Testis (tissue), 2 donors: Measurements from ENCODE around the gene TBX2.

ENCODE experiments used
- POLR2A ChIP-seq: fragments of 450-650 bp; IDR thresholded peaks from one replicate; pipeline ENCODE4 v1.6.1; 2017; ENCODE audit warnings: antibody characterized with exemption, mild to moderate bottlenecking, moderate library complexity
- TF ChIP-seq, protein P1 (sequence below), 3 experiments: fragments of 450-650 bp in 2 of 3; fragments of 200-600 bp in 1 of 3; sonication (generic) in 1 of 3; IDR thresholded peaks; one replicate each; pipeline ENCODE4 v1.5.1; 2016 to 2019; ENCODE audit warnings: antibody characterized with exemption in 3 of 3, mild to moderate bottlenecking in 2 of 3, moderate library complexity in 1 of 3

DNA sequence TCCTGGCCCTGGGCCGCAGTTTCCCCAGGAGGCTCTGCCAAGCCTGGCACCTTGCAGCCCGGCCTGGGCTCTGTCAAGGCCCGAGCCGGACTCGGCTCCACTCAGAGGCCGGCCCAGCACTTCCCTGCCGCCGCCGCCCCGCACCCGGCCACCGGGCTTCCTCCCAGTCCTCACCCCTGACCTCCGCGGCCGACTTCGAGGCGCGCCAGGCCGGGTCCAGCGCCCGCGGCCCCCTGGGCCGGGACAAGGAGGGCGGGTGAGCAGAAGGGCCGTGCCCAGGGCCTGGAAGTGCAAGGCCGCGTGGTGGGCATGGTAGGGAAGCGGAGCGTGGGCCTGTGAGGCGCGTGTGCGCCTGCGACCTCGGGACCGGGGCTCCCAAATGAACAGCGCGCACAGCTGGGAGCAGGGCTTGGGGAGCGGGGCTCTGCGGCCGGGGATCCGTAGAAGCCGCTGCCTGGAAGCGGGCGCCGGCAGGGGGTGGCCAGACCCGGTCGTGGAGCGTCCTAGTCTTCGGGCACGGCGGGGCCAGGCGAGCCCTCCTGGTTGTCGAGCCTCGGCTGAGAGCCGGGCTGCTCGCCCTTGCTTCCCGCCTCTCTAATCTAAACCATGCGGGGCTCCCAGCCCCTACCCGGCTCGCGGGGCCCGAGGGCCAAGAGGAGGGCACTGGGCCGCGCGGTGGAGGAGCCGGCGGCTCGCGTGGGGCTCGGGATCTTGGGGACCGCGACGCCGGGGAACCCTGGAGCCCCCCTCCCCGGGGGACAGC, 52.1 kb downstream of the TBX2 start:
- TF ChIP-seq, protein P1, sequence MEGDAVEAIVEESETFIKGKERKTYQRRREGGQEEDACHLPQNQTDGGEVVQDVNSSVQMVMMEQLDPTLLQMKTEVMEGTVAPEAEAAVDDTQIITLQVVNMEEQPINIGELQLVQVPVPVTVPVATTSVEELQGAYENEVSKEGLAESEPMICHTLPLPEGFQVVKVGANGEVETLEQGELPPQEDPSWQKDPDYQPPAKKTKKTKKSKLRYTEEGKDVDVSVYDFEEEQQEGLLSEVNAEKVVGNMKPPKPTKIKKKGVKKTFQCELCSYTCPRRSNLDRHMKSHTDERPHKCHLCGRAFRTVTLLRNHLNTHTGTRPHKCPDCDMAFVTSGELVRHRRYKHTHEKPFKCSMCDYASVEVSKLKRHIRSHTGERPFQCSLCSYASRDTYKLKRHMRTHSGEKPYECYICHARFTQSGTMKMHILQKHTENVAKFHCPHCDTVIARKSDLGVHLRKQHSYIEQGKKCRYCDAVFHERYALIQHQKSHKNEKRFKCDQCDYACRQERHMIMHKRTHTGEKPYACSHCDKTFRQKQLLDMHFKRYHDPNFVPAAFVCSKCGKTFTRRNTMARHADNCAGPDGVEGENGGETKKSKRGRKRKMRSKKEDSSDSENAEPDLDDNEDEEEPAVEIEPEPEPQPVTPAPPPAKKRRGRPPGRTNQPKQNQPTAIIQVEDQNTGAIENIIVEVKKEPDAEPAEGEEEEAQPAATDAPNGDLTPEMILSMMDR (IDR thresholded peaks at IDR 0.05): no peak
- no peak for TF ChIP-seq POLR2A
